Panc1 (cell line): ENCODE measurements around the gene ASTN2.

Experiments used
- CTCF ChIP-seq: fragments of 450-650 bp; IDR thresholded peaks from 2 replicates; pipeline ENCODE4 v1.5.1; 2017; ENCODE audit warnings: mild to moderate bottlenecking
- POLR2AphosphoS5 ChIP-seq: IDR thresholded peaks from 2 replicates; pipeline ENCODE4 v1.6.1; 2012; ENCODE audit warnings: mild to moderate bottlenecking, low read depth, low read length, moderate library complexity
- SIN3A ChIP-seq: IDR thresholded peaks from 2 replicates; pipeline ENCODE4 v1.6.1; 2012; ENCODE audit warnings: low read depth, mild to moderate bottlenecking, low read length, moderate library complexity, borderline replicate concordance; ENCODE audit not compliant: insufficient read depth

DNA sequence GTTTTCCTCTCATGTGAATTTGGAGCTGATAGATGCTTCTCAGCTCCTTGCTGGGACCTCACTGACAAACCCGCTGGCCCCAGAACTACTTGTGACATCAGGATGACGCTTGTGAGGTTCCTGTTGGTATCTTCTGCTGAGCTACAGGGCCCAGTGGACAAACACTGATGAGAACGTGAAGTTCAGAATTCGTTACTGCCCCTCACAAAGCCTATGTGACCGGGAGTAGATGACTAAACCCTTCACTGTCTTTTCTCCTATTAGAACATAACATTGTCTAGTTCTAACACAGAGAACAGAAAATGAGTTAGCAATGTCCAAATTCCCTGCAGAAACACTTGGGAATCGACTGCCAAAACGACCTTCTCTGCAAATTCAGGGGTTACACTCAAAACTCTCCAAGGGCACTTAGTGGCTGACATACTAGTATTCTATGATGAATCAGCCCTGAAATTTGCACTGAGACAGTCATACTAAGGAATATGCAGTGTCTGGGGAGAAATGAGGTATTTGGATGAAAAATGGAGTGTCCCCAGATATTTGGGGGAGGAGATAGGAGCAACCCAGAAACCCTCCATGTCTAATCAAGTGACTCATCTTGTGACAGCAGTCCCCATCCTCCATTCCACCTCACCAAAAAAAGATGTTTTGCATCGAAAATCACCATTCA is 871.0 kb downstream of the ASTN2 start:
- no peak for TF ChIP-seq CTCF
- no peak for TF ChIP-seq POLR2AphosphoS5
- no peak for TF ChIP-seq SIN3A
